GM23338 (cell line): Measurements from ENCODE around the gene NKX3-2. TPM values are rescaled to one million over a fixed set of nuclear protein-coding genes. Genes with fewer than 3 reads are reported as not detected.
A peak's percentile ranks its signal among the peaks of the same experiment; 100 is the strongest.

ENCODE experiments used
- ATAC-seq: fragments of 200-7000 bp; cut with Tn5 transposase; 3 replicates; pipeline ENCODE4 v1.9.1; 2020
- DNase-seq: peaks from one replicate; pipeline ENCODE4 v3.0.0-alpha.2; 2015; ENCODE audit warnings: low spot score
- H2AFZ ChIP-seq: fragments of 200-600 bp; sonication (generic); 2 replicates; pipeline ENCODE4 v1.8.0; 2016; ENCODE audit warnings: antibody characterized with exemption, mild to moderate bottlenecking, moderate library complexity
- H3F3A ChIP-seq: fragments of 200-600 bp; sonication (generic); replicated peaks from 2 replicates; pipeline ENCODE4 v1.8.0; 2017; ENCODE audit warnings: antibody characterized with exemption, mixed run types, low read depth
- H3K27ac ChIP-seq: fragments of 200-600 bp; sonication (generic); 2 replicates; pipeline ENCODE4 v1.6.1; 2016; ENCODE audit warnings: low read depth
- H3K27me3 ChIP-seq: fragments of 200-600 bp; sonication (generic); 2 replicates; pipeline ENCODE4 v1.8.0; 2016; ENCODE audit warnings: mild to moderate bottlenecking, mixed run types, moderate library complexity; ENCODE audit not compliant: insufficient read depth
- H3K36me3 ChIP-seq: fragments of 200-600 bp; sonication (generic); 2 replicates; pipeline ENCODE4 v1.8.0; 2016; ENCODE audit warnings: mild to moderate bottlenecking; ENCODE audit not compliant: insufficient read depth
- H3K4me1 ChIP-seq: fragments of 200-600 bp; sonication (generic); 2 replicates; pipeline ENCODE4 v1.8.0; 2016; ENCODE audit warnings: mild to moderate bottlenecking, moderate library complexity; ENCODE audit not compliant: insufficient read depth
- H3K4me2 ChIP-seq: fragments of 200-600 bp; sonication (generic); 2 replicates; pipeline ENCODE4 v1.7.1; 2017; ENCODE audit warnings: mixed run types
- H3K4me3 ChIP-seq: fragments of 200-600 bp; sonication (generic); 2 replicates; pipeline ENCODE4 v1.6.1; 2016; ENCODE audit warnings: mixed run types
- H3K79me2 ChIP-seq: fragments of 200-600 bp; sonication (generic); replicated peaks from 2 replicates; pipeline ENCODE4 v1.8.0; 2017; ENCODE audit warnings: mild to moderate bottlenecking; ENCODE audit not compliant: insufficient read depth
- H3K9me2 ChIP-seq: fragments of 200-600 bp; sonication (generic); 2 replicates; pipeline ENCODE4 v1.8.0; 2017; ENCODE audit not compliant: insufficient read depth
- H4K20me1 ChIP-seq: fragments of 200-600 bp; sonication (generic); replicated peaks from 2 replicates; pipeline ENCODE4 v1.8.0; 2017; ENCODE audit warnings: mild to moderate bottlenecking; ENCODE audit not compliant: insufficient read depth
- H3K27ac Mint-ChIP-seq: 2 replicates; pipeline ENCODE4 v1.8.0; 2020; ENCODE audit warnings: inconsistent platforms, mild to moderate bottlenecking, moderate library complexity, mixed read lengths
- H3K27me3 Mint-ChIP-seq: 3 replicates; pipeline ENCODE4 v1.8.0; 2022; ENCODE audit warnings: low read depth, mild to moderate bottlenecking, moderate library complexity, mixed read lengths, inconsistent platforms; ENCODE audit not compliant: insufficient read depth, poor library complexity
- H3K36me3 Mint-ChIP-seq: 3 replicates; pipeline ENCODE4 v1.8.0; 2021; ENCODE audit warnings: low read depth, mild to moderate bottlenecking, inconsistent platforms, moderate library complexity, mixed read lengths
- H3K4me1 Mint-ChIP-seq: 3 replicates; pipeline ENCODE4 v1.8.0; 2020; ENCODE audit warnings: mild to moderate bottlenecking, inconsistent platforms, mixed read lengths
- H3K4me3 Mint-ChIP-seq: 3 replicates; pipeline ENCODE4 v1.8.0; 2021; ENCODE audit warnings: moderate library complexity, mild to moderate bottlenecking, inconsistent platforms, mixed read lengths
- H3K9me3 Mint-ChIP-seq: 3 replicates; pipeline ENCODE4 v1.8.0; 2020; ENCODE audit warnings: moderate library complexity, mild to moderate bottlenecking, inconsistent platforms, mixed read lengths
- EZH2 ChIP-seq: fragments of 200-600 bp; sonication (generic); IDR thresholded peaks from one replicate; pipeline ENCODE4 v1.8.0; 2017; ENCODE audit warnings: antibody characterized with exemption, mild to moderate bottlenecking, low read depth; ENCODE audit not compliant: unreplicated experiment
- EZH2phosphoT487 ChIP-seq: fragments of 200-600 bp; sonication (generic); IDR thresholded peaks from one replicate; pipeline ENCODE4 v1.8.1; 2018; ENCODE audit warnings: antibody characterized with exemption; ENCODE audit not compliant: unreplicated experiment
- JUNB ChIP-seq: IDR thresholded peaks from one replicate; pipeline ENCODE4 v1.6.1; 2016; ENCODE audit warnings: antibody characterized with exemption; ENCODE audit not compliant: unreplicated experiment
- STAT1 ChIP-seq: IDR thresholded peaks from one replicate; pipeline ENCODE4 v1.6.1; 2016; ENCODE audit warnings: antibody characterized with exemption; ENCODE audit not compliant: unreplicated experiment
- ZNF114 ChIP-seq: fragments of 250-450 bp; sonication (Bioruptor Pico); IDR thresholded peaks from 2 replicates; pipeline ENCODE4 v1.5.0; 2020; ENCODE audit warnings: mild to moderate bottlenecking, moderate library complexity
- ZNF331 ChIP-seq: fragments of 250-450 bp; sonication (Bioruptor Pico); IDR thresholded peaks from 2 replicates; pipeline ENCODE4 v1.5.0; 2020; ENCODE audit warnings: low read depth, mild to moderate bottlenecking, moderate library complexity
- ZNF462 ChIP-seq: fragments of 250-450 bp; sonication (Bioruptor Pico); IDR thresholded peaks from 2 replicates; pipeline ENCODE4 v1.5.0; 2020; ENCODE audit warnings: mild to moderate bottlenecking, moderate library complexity
- polyA plus RNA-seq: library from polyadenylated mRNA; unstranded; fragments of >200 nt; fragmentation: Nextera tagmentation; extraction: Ambion mirVana; gene quantifications from 2 replicates; pipeline ENCODE4 v1.2.1, GENCODE V29; 2016
- total RNA-seq: library from RNA; depleted of rRNA; stranded (reverse); fragments of >200 nt; shearing (Covaris generic); gene quantifications from 2 replicates; pipeline ENCODE4 v1.2.3, GENCODE V29; 2014

NKX3-2 gene
- total and polyA plus RNA-seq, 2 experiments from 2014 or later = 0.14 TPM; not detected in 1

GRCh38 chr4:13541176-13541604 lies 3.1 kb downstream of the NKX3-2 start:
- no peaks in the 10 kb centered on the region for H3K36me3 ChIP-seq
- peak overlapping the region; percentile 51 for H3K4me3 ChIP-seq
- H3K4me1 Mint-ChIP-seq = peaks cover 41% of the 10 kb centered on the region
- H3K27ac ChIP-seq = no peak overlapping the region
- TF ChIP-seq EZH2 (peak; percentile 86), ZNF462 (CRISPR knock-in tag) (no peak)
- H3K27me3 Mint-ChIP-seq = peaks cover 92% of the 10 kb centered on the region
- H3K27me3 ChIP-seq = peaks cover 98% of the 10 kb centered on the region
- no peak overlapping the region for H3K27ac Mint-ChIP-seq
- H3K9me3 Mint-ChIP-seq = peaks cover 10% of the 10 kb centered on the region; the same call in 2 of the 3 replicates
- H2AFZ ChIP-seq = no peak overlapping the region
- H4K20me1 ChIP-seq = peaks cover 19% of the 10 kb centered on the region
- peaks cover 77% of the 10 kb centered on the region for H3K4me1 ChIP-seq
- DNase-seq = no peak
- peak overlapping the region; percentile 59; the same call in 2 of the 3 replicates for H3K4me3 Mint-ChIP-seq
- peaks cover 51% of the 10 kb centered on the region for H3F3A ChIP-seq
- H3K9me2 ChIP-seq = no peaks in the 10 kb centered on the region
- ATAC-seq = no peak
- peaks cover 9% of the 10 kb centered on the region; the same call in 1 of the 3 replicates for H3K36me3 Mint-ChIP-seq
- H3K79me2 ChIP-seq = no peaks in the 10 kb centered on the region
- H3K4me2 ChIP-seq = peak overlapping the region; percentile 81

GRCh38 chr4:13540446-13541175 lies 3.7 kb downstream of the NKX3-2 start:
- Histone ChIP-seq H3K4me2 (peak overlapping the region; percentile 81), H3K27me3 (peaks cover 98% of the 10 kb centered on the region), H3K79me2 (no peaks in the 10 kb centered on the region), H3K9me2 (no peaks in the 10 kb centered on the region), H3F3A (peaks cover 52% of the 10 kb centered on the region), H4K20me1 (peaks cover 19% of the 10 kb centered on the region), H2AFZ (no peak overlapping the region), H3K36me3 (no peaks in the 10 kb centered on the region), H3K27ac (no peak overlapping the region), H3K4me1 (peaks cover 79% of the 10 kb centered on the region), H3K4me3 (peak overlapping the region; percentile 51)
- H3K27me3 Mint-ChIP-seq = peaks cover 92% of the 10 kb centered on the region
- peak overlapping the region; percentile 43; the same call in 1 of the 3 replicates for H3K4me3 Mint-ChIP-seq
- peaks cover 10% of the 10 kb centered on the region; the same call in 2 of the 3 replicates for H3K9me3 Mint-ChIP-seq
- H3K36me3 Mint-ChIP-seq = peaks cover 9% of the 10 kb centered on the region; the same call in 1 of the 3 replicates
- ATAC-seq = no peak
- no peak overlapping the region for H3K27ac Mint-ChIP-seq
- DNase-seq = no peak
- peaks cover 44% of the 10 kb centered on the region for H3K4me1 Mint-ChIP-seq
- TF ChIP-seq JUNB (no peak), STAT1 (no peak), ZNF114 (CRISPR knock-in tag) (no peak), ZNF331 (CRISPR knock-in tag) (no peak), EZH2phosphoT487 (peak; percentile 65)
